ENCODE results near the gene HIRIP3.

DNA sequence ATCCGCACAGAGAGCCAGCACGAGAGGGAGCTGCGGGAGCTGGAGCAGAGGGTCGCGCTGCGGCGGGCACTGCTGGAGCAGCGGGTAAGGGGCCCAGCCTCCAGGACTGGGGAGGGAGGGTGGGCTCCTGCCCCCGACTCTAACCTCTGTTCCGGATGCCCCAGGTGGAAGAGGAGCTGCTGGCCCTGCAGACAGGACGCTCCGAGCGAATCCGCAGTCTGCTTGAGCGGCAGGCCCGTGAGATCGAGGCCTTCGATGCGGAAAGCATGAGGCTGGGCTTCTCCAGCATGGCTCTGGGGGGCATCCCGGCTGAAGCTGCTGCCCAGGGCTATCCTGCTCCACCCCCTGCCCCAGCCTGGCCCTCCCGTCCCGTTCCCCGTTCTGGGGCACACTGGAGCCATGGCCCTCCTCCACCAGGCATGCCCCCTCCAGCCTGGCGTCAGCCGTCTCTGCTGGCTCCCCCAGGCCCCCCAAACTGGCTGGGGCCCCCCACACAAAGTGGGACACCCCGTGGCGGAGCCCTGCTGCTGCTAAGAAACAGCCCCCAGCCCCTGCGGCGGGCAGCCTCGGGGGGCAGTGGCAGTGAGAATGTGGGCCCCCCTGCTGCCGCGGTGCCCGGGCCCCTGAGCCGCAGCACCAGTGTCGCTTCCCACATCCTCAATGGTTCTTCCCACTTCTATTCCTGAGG, 4.4 kb downstream of the HIRIP3 start:
- TF ChIP-seq CTCF (IDR thresholded peaks at IDR 0.05) (no peak), EZH2 (IDR thresholded peaks at IDR 0.05) (no peak)
